ENCODE data around the gene FRAT1.
"Not testable (repeated sequence)": the region's sequence is repeated elsewhere in the genome, so short reads cannot be mapped to it uniquely, and the experiment has no call there.

FRAT1 gene

DNA sequence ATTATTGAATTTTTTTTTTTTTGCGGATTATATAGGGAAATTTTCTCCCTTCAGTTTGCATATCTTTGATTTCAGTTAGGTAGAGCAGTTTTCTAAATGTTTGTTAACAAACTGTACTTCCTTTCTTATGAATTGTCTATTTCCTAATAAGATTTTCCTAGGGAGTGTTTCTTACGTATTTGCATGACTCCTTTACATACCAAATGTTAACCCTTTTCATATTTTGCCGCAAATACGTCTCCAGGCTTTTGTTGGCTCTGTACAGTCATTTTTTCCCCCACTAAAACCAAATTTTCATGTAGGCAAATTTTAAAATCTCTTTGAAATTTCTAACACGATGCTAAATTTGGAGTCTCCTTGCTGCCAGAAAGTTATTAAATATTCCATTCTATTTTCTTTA lies 17.4 kb downstream of the FRAT1 start:
- DNase-seq, result no peak

DNA sequence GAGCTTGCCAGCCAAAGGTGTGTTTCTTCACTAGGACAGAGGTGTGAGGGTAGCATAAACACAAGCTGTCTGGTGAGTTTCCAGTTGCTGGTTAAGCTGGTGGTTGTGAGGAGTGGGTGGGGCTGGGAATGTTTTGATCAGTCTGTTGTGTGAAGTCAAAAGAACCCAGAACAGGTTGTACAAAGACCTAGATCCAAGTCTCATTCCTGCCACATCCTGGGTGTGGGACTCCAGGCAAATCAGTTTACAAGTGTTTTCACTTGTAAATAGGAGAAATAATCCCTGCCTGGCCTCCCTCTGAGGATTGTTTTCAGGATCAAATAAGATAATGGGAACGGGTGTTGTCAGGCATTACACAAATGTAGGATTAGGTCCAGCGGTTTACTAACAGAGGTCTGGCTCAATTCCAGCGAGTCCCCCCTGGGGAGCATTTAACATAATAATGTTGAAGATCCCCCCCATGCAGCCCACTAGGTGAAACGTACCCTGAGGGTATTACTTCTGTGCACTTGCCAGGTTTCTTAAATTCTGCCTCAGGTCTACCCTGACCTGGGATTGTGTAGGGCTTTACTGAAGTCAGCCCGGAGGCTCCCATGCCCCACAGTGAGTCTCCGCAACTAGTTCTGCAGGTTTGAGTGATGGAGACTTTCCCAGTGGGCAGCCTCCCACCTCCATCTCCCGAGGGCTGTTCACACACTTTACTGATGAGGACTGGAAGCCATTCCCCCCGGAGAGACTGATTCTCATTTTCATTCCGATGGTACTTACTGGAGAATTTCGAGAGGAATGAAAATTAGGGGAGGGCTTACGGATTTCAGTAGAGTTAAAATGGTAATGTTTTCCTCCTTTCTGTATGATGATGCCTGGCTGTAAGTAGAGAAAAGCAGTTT lies 18.1 kb downstream of the FRAT1 start:
- no peak for DNase-seq

- DNase-seq, result no peak
These were observed 19.0 kb downstream of the FRAT1 start for GRCh38 chr10:97338041-97338440.

GRCh38 chr10:97341416-97341815 lies 22.3 kb downstream of the FRAT1 start:
- DNase-seq, result no peak

- DNase-seq, result not testable (repeated sequence)
These were observed 24.6 kb downstream of the FRAT1 start for GRCh38 chr10:97343664-97344063.

DNA sequence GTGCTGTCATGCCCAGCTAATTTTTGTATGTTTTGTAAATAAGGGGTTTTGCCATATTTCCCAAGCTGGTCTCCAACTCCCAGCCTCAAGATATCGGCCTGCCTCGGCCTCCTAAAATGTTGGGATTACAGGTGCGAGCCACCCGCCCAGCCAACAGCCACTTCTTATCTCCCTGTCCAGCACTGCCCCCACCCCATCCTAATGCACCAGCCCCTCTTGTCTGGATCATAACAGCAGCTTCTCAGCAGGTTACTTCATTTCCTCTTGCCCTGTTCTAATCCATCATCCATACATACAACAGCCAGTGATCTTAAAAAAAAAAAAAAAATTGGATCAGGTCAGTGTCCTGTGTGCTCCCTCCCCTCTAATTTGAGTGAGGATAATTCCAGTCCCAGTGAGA lies 28.2 kb downstream of the FRAT1 start:
- DNase-seq, result no peak

GRCh38 chr10:97349752-97350513 lies 30.9 kb downstream of the FRAT1 start:
- no peak for DNase-seq

DNA sequence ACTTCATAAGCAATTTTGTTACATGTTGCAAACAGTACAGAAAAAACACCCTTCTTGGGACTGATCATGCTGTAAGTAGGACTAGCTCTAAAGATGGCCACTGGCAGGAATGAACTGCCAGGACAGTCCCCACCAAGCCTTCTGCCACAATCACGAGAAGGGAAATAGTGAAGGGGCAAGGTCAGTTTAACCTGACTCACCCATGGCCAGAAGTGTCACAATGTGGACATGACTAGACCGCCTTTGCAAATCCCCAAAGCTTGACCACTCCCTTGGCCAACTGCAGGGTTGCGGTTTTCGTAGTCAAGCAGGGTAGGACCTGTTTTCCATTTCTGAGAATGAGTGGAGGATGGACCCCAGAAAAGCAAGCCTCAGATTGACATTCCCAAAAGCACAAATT lies 34.9 kb downstream of the FRAT1 start:
- no peak for DNase-seq

GRCh38 chr10:97355571-97355975 lies 36.5 kb downstream of the FRAT1 start:
- no peak for DNase-seq

DNA sequence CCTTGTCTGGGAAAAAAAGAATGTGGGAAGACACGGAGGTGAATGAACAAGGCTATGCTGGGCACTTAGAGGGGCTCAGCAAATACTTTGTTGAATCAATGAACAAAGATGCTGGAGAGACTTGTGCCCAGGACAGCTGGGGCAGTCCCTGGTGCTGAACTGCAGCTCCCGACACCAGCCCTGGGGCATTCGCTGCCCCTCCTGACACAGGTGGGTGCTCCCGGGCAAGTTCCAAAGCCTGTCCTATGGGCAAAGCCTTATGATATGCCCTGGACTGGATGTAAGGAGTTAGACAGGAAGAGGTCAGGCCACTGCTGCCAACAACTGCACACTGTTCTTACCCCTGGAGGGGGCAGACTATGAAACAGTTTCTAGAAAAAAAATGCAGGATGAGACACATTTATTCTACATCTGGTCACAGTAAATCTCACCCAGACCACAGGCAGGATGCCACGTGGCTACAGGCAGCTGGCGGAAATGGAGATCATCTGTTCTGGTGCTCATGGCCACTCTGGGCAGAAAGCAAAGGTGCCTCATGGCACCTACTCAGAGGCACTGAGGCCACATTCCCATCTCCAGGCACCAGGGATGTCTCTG lies 37.3 kb downstream of the FRAT1 start:
- no peak for DNase-seq

GRCh38 chr10:97356918-97357317 lies 37.8 kb downstream of the FRAT1 start:
- DNase-seq, result no peak

DNA sequence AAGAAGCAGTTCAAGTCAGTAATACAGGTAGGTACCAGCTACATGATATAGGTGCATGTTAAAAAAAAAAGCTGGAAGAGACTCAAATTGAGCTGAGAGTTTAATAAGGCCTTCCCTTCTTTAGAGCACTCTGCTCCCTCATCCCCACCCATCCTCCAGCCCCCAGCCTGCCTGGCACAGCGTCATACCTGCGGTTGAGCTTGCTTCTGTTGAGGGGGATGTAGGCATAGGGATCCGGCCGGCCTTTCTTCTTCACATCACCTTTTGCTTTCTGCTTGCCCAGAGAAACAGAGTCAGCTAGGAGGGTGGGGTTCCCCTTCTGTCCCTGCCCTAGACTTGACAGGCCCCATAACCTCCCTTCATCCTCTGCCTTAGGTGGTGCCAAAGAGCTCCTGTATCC lies 39.3 kb downstream of the FRAT1 start:
- DNase-seq, result no peak

GRCh38 chr10:97358781-97359180 lies 39.7 kb downstream of the FRAT1 start:
- no peak for DNase-seq

- no peak for DNase-seq
These were observed 41.9 kb downstream of the FRAT1 start for GRCh38 chr10:97360705-97361536.

DNA sequence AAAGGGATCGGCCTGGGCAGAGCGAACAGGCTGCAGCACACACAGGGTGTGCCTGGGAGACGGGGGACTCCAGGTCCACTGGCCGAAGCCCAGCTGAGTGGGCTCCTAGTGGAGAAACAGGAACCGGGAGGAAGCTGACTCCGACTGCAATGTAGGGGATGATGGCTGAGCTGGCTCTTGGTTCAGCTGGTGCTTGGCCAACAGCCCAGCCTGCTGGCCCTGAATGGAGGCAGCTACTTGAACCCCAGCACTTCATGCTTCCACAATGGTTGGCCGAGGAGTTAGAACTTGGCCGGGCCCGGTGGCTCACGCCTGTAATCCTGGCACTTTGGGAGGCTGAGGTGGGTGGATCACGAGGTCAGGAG lies 42.4 kb downstream of the FRAT1 start:
- no peak for DNase-seq

DNA sequence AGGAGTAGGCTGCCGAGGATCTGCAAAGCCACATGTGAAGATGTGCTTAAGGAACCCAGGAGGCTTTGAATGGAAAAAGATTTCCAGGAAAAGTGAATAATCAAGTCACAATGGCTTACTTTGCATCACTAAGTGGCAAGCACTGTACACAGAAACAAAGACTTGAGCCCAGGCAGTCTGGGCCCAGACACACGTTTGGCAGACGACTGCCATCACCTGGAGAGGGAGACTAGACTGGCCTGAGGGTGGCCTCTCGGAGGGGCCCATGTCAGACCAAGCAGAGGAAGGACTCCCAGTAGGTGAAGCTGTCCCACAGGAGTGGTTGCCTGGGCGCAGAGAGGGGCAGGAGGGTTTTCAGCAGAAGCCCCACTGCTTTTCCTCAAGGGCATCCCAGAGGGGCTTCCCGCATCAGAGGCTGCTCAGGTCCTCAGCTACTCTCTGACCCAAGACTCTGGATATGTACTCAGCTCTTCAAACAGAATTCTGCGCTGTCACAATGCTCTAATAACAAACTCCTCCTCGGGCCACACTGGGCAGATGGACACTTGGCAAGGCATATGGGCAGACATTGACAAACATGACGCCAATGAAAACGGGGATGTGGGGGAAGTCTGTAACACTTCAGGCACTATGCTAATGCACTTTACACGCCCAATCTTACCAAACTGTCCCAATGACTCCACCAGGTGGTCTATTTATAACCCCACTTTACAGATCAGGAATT lies 43.4 kb downstream of the FRAT1 start:
- DNase-seq, result no peak

DNA sequence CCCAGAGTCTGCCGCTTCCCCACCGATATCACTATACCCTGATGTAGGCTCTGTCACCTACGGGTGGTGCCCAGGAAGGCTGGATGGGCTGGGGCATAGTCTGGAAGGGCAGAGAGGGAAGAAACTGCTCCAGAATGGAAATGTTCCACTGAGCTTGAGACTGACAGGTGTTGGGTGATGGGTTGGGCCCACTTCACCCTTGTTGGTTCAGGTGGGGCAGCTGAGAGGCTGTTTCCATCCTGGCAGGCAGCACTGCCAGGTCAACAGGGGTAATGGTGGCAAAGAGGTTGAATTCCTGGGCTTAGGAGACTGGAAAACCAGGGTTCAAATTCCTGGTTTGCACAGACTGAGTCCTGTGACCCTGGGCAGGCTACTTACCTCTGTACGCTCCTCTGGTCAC lies 44.0 kb downstream of the FRAT1 start:
- DNase-seq, result no peak

DNA sequence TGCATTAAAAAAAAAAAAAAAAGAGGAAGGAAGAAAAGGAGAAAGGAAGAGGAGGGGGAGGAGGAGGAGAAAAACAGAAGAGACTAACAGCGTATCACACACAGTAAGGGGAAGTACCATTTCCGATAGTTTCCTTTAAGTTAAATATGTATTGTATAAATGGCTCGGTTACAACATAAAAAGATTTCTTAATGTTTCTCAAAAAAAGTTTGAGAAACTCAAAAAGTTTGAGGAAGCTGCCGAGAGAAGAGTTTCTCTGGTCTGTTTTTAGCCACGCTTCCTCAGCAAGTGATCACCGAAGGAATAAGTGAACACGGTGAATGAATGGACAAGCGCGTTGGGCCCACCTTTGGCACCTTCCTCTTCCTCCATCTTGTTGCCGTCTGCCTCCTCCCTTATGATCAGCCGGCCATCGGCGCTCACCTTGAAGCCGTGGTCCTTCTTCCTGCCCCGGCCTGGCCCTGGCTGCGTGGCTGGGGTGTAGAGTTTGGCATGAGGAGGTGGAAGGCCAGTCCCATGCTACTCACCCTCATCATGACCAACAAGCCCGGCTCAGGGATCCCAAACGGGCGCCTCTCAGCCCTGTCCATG lies 46.8 kb downstream of the FRAT1 start:
- DNase-seq, result no peak

GRCh38 chr10:97366572-97366971 lies 47.5 kb downstream of the FRAT1 start:
- DNase-seq, result no peak

DNA sequence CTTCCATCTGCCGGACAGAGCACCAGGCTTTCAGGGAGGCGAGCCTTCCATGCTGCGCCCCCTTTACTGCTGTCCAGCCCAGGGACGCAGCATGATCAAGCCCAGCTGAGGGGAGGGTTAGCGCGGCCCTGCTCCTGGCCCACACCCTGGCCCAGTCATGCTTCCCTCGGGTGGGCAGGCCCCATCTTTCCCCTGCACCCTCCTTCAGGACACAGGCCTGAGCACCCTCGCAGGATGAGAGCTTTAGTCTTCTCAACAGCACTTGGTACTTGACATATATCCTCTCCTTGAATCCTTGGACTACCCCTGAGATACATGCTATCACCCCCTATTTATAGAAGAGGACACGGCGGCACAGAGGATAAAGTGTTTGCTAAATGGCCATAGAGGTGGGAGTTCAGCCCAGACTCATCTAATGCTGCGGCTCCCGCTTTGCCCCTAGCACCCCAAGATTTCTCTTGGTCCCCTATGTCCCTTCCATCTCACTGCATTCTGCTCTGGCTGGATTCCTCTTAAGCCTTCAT lies 48.1 kb downstream of the FRAT1 start:
- DNase-seq, result no peak
